Activated T-cell treated with anti-CD3 and anti-CD28 coated beads for 1 hour (primary cell): ENCODE data around the gene LNPK.
"Not testable (repeated sequence)": the region's sequence is repeated elsewhere in the genome, so short reads cannot be mapped to it uniquely, and the experiment has no call there.

Source experiments
- DNase-seq: peaks from one replicate; pipeline ENCODE4 v3.0.0-alpha.2; 2020; ENCODE audit warnings: low read depth

Gene LNPK, protein sequence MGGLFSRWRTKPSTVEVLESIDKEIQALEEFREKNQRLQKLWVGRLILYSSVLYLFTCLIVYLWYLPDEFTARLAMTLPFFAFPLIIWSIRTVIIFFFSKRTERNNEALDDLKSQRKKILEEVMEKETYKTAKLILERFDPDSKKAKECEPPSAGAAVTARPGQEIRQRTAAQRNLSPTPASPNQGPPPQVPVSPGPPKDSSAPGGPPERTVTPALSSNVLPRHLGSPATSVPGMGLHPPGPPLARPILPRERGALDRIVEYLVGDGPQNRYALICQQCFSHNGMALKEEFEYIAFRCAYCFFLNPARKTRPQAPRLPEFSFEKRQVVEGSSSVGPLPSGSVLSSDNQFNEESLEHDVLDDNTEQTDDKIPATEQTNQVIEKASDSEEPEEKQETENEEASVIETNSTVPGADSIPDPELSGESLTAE

DNA sequence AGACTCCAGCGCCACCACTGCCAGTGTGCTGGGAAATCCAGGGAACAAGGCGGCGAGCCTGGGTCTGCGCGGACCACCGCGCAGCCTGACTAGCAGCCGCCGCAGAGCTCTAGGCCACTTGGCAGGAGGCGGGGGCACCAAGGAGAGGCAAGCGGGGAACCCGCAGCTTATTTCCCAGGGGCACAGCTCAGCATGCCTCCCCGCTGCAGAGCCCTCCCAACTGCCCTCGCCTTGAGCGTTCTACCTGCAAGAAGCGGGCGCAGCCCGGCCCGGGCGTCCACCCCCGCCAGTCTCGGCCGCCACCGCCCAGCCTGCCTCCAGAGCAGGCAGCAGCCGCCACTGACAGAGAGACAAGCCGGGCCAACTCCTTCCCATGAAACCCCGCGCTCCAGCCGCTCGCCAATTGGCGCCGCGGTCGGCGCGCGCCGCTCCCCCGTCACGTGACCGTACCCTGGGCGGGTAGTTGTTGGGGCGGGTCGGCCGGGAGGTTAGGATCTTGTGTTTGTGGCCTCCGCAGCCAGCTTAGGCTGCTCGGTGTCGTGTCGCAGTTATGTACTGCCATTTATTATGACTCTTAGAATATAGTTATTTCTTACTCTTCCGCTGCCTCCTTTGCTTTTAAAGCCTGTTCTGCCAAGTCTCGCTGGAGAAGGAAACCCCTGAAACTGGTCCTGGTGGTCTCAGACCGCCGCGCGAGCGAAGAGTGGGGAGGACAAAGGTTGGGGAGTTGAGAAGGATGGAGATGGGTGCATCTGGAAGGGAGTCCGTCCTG lies at the start of gene LNPK:
TSS of gene LNPK (minus strand) at position 352 of the 772 bp plus-strand sequence. CDS start 6,683 bp downstream, outside the sequence.
- peak; percentile 90 for DNase-seq

GRCh38 chr2:176039375-176039774 lies 37.3 kb upstream of the LNPK start:
- DNase-seq, result no peak

GRCh38 chr2:176038694-176039093 lies 36.6 kb upstream of the LNPK start:
- DNase-seq, result no peak

- no peak for DNase-seq
Measured at GRCh38 chr2:176035013-176035691, 33.1 kb upstream of the LNPK start.

GRCh38 chr2:176027806-176028205 lies 25.7 kb upstream of the LNPK start:
- DNase-seq, result no peak

GRCh38 chr2:176025932-176026331 lies 23.9 kb upstream of the LNPK start:
- no peak for DNase-seq

DNA sequence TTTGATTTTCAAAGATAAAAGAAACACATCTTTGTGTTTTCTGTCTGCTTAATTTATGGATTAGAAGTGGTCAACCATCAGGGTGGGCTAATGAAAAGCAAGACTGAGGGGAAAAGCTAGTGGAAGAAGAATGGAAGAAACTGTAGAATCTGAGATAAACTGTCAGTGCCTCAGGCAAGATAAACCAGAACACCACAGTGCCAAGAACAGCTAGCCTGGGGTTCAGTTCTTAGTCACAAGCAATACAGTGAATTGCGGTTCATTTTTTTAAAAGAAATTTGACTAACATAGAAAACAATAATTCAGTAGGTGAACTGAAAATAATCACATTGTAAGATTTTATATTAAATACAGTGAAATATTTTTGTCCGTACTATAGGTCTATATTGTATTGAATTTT lies 22.0 kb upstream of the LNPK start:
- DNase-seq, result no peak

DNA sequence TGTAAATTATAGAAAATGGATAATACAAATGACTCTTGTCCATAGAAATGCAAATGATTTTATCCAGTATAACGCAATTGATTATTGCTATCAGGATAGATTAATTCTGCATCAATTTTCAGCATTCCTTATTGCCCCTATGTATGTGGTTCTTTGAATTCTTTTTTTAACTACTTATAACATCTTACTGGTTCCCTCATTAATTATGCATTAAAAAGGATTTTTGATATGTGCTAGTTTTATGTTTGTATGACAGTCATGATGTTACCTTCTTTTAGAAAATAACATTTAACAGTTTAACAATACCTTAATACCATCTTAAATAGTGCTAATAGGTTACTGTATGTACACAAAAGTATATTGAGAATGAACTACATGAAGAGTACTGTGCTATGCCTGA lies 20.0 kb upstream of the LNPK start:
- no peak for DNase-seq

DNA sequence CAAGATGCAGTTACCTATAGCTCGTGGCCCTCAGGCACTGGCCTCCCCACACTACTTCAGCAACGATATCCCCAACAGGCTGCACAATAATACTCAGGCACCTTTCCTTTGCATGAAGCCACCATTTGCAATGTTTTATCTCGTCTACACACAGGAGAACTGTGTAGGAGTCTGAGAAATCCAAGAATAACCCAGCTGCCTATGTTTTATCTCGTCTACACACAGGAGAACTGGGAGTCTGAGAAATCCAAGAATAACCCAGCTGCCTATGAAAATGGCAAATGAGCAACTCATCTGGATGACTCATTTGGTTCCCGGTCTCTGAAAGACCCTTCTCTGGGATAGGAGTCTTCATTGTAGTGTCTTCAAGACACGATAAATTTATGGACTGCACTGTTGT lies 18.3 kb upstream of the LNPK start:
- no peak for DNase-seq

- no peak for DNase-seq
Measured at GRCh38 chr2:176018708-176019107, 16.6 kb upstream of the LNPK start.

GRCh38 chr2:176009445-176009844 lies 7.4 kb upstream of the LNPK start:
- DNase-seq, result no peak

DNA sequence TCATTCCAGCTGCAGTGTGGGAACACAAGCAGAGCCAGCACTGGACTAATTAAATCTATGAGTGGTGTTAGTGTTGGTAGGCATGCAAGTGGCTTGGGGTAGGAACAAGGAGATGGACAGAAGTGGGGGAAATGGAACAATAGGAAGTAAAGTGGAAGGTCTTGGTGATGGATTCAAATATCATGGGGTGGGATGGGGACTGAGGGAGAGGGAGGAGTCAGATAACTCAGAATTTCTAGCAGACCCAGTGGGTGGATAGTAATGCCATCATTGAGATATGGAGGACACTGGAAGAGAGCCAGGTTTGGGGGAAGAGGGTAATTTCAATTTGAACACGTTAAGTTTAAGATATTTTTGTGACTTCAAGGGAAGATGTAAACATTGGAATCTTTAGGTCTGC lies 2.9 kb upstream of the LNPK start:
- DNase-seq, result no peak

- no peak for DNase-seq
Measured at GRCh38 chr2:176003958-176004357, 1.9 kb upstream of the LNPK start.

DNA sequence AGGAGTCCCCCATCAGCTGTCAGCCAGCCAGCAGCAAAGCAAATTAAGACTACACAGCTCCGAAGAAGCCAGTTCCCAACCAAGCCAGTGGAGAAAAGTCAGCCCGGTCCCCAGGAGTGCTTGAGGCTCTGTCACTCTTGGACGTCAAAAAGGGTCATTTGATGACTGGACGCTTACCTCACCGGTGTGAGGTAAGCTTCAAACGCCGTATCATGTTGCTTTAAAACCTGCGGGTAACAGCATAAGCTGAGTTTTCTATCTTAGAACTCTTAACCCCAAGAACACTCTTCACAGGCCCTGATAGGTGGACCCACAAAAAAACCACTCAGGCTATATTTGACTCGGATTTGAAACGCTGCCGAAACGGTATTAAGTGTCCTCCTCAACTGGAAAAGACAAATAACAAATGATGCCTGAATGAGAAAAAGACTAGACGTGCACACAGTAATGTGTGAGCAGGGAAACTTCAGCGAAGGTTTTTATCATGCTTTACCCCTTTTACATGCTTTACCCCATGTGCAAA lies 682 bp upstream of the LNPK start:
- no peak for DNase-seq

GRCh38 chr2:176001281-176001915 lies 669 bp downstream of the LNPK start:
- peak; percentile 10 for DNase-seq

GRCh38 chr2:175999283-175999819 lies 2.7 kb downstream of the LNPK start:
- DNase-seq, result no peak

DNA sequence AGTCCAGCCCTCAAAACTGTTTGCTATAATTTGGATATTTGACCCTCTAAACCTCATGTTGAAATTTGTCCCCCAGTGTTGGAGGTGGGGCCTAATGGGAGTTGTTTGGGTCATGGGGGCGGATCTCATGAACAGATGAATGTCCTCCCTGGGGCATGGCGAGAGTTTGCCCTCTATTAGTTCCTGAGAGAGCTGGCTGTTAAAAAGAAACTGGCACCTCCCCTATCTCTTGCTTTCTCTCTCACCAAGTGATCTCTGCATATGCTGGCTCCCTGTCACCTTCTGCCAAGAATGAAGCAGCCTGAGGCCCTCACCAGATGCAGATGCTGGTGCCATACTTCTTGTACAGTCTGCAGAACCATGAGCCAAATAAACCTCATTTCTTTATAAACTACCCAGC lies 12.0 kb downstream of the LNPK start:
- DNase-seq, result no peak

GRCh38 chr2:175987126-175987525 lies 14.9 kb downstream of the LNPK start:
- DNase-seq, result not testable (repeated sequence)

DNA sequence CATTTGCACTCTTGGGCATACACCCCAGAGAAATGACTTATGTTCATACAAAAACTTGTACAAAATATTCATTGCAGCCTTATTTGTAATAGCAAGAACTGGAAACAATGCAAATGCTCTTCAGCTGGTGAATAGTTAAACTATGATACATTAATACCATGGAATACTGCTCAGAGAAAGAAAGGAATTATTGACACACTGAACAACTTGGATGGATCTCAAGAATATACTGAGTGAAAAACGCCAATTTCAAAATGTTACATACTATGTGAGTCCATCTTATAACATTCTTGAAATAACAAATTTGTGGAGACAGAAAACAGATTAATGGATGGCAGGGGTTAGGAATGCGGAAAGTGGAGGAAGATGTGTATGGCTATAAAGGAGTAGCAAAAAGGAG lies 17.2 kb downstream of the LNPK start:
- no peak for DNase-seq

DNA sequence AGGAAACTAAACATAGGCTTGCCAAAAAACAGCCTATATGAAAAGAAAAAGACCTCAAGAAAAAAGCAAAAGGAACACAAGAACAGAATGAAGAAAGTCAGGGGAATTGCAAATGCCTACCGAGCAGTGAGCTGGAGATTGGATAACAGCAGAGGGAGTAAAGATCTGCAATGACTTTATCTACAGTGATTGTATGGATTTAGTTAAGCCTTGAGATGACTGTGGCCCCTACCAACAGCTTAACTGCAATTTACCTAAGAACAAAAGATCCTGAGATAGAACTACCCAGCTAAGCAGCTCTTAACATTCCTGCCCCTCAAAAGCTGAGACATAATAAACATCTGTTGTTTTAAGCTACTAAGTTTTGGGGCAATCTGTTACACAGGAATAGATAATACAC lies 20.5 kb downstream of the LNPK start:
- DNase-seq, result no peak

- DNase-seq, result no peak
Measured at GRCh38 chr2:175976391-175977157, 25.5 kb downstream of the LNPK start.
